Fibroblast of skin of scalp (primary cell): ENCODE results near the gene RNU1-1. TPM values are rescaled to one million over a fixed set of nuclear protein-coding genes. Genes with fewer than 3 reads are reported as not detected.
A peak's percentile ranks its signal among the peaks of the same experiment; 100 is the strongest.
"Not testable (repeated sequence)": the region's sequence is repeated elsewhere in the genome, so short reads cannot be mapped to it uniquely, and the experiment has no call there.

ENCODE experiments used
- DNase-seq: peaks from one replicate; pipeline ENCODE4 v3.0.0-alpha.2; 2013
- polyA plus RNA-seq, 2 experiments: library from polyadenylated mRNA; unstranded; fragments of 120-200 nt; gene quantifications; one replicate each; pipeline ENCODE4 v1.2.1, GENCODE V29; 2013; ENCODE audit not compliant: insufficient read length in 2 of 2

Gene RNU1-1
- not detected for polyA plus RNA-seq (2013, experiment 1 of 2; ENCODE audit: insufficient read length)
- not detected for polyA plus RNA-seq (2013, experiment 2 of 2; ENCODE audit: insufficient read length)

- peak; percentile 76 for DNase-seq
Measured at GRCh38 chr1:16514107-16515055, at the start of gene RNU1-1. Gene RNU1-1 (minus strand): TSS chr1:16514285.

DNA sequence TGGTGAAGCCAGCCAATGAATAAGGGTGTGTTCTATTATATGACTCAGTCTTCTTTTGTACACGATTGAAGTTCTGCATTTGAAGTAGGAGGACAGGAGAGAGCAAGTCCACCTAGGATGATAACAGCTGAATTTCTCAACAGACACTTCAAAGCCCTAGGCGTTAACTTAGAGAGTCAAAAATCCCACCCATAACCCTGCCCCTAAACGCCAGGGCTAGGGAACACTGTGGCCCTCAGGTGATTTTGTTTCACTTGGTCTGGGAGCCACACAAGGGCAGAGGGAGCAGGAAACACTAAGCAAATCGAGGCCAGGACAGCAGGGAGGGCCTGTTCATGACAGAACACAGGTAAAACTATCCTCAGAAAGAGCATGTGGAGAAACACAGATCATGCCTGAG lies 47.0 kb upstream of the RNU1-1 start:
- DNase-seq: not testable (repeated sequence)

DNA sequence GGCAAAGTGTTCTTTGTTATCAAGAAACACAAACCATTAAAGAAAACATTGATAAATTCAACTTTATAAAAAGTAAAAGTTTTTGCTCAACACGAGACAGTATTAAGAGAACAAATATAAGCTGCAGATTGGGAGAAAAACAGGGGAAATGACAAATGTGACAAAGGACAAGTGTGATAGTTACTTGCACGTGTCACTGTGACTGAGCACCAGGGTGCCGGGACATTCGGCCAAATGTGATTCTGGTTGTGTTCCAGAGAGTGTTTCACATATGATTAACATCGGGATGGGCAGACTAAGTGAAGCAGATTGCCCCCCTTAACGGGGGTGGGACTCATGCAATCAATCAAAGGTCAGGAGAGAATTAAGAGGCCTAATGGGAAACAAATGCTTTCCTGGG lies 46.4 kb upstream of the RNU1-1 start:
- not testable (repeated sequence) for DNase-seq

GRCh38 chr1:16559688-16560087 lies 45.6 kb upstream of the RNU1-1 start:
- not testable (repeated sequence) for DNase-seq

DNA sequence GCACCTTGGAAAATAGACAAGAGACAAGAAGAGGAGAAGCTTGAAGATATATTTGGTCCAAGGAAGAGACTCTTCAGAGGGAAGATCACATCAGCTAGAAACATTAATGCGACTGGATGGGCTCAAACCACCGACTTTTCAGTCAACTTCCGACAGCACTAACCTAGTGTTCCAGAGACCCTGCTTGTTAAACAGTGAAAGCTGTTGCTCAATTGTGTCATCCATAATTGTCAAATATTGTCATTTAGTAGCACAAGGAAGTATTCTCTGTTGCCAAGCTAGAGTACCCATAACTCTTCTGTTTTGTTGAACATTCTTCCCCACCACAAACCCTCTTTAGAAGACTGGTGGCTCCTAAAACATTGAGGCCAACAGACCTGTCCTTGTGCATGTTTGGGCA lies 42.9 kb upstream of the RNU1-1 start:
- DNase-seq: not testable (repeated sequence)

DNA sequence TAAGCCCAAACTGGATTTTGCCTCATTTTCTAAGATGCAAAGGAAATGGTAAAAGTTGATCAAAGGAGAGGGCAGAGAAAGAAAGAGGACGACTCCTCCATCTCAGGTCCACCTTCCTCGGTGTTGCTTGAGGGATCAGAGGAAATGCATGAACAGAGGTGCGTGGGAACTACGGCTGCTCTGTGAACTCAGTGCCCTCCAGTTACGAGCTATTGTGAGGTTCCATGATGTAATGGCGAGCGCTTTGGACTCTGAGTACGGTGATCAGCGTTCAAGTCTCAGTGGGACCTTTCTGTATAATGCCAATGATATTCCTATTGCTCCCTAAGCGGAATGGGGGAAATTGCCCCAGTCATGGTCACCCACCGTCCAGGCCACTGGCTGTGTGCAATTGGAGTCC lies 39.2 kb upstream of the RNU1-1 start:
- DNase-seq: not testable (repeated sequence)

DNA sequence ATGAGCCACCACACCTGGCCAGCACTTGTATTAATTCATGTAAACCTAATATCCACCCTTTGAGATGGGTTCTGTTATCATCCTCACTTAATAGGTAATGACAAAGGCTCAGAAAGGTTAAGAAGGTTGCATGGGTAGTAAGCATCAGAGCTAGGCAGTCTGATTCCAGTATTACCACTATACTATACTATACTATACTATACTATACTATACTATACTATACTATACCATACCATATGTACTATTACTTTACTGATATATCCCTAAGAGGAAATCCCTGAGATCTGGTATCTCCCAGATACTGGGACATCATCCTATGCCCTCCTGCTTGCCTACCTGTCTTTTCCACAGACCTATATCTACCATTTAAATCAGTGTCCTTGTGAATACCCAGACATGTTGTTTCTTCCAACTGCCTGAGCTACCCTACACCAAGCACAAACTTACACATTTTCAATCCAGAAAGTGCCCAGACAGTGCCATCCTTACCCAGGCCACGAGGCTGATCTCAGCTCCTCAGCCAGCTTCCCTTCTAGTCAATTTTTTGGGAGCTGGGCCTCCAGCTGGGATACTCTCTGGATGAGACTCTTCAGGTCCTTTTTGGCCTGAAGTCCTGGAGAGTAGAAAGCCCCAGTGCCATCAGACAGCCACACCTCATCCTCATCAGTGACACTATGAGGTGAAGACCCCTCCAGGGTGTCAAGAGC lies 36.3 kb upstream of the RNU1-1 start:
- not testable (repeated sequence) for DNase-seq

GRCh38 chr1:16549545-16549944 lies 35.5 kb upstream of the RNU1-1 start:
- not testable (repeated sequence) for DNase-seq

GRCh38 chr1:16547502-16548241 lies 33.6 kb upstream of the RNU1-1 start:
- DNase-seq: not testable (repeated sequence)

DNA sequence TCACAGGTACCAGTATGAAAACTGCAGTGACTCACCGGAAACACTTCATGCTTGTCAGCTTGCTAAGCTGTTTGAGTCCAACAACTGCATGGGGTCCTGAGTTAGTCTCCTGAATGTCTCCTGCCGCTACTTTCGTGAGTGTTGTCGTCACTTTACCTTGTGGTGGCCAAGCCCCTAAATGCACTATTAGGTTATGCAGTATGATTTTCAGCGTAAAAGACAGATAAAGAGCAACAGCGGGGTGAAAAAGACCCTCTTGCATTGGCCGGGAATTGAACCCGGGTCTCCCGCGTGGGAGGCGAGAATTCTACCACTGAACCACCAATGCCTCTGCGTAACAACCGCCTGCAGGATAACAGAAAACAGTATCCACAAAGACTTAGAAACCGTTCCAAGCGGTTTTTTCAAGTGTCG lies 31.6 kb upstream of the RNU1-1 start:
- peak; percentile 22 for DNase-seq

DNA sequence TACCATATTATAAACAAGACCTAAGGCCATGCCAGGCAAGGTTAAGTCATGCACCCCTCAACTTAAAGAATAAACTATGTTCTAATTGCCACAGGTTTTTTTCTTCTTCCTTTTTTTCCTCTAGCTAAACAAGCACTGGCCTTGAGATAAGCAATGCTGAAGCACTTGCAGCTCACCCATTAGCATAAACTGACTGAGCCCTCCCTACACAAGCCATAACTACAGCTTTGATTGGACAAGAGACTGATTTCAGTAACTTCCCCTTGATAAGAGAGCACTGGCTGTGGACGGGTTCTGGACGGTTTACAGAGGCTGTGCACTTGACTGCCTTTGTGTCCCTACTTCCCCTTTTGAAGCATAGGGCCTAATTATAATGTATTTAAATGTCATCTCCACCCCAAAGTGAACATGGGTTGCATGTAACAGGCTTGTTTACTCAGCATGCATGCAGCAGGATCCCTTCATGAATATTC lies 26.4 kb upstream of the RNU1-1 start:
- not testable (repeated sequence) for DNase-seq

DNA sequence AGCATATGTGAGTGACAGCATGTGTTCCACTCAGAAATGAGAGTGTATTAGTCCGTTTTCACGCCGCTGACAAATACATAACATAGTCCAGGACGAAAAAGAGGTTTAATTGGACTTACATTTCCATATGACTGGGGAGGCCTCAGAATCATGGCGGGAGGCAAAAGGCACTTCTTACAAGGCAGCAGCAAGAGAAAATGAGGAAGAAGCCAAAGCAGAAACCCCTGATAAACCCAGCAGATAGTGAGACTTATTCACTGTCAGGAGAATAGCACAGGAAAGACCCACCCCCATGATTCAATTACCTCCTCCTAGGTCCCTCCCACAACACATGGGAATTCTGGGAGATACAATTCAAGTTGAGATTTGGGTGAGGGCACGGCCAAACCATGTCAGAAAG lies 23.4 kb upstream of the RNU1-1 start:
- not testable (repeated sequence) for DNase-seq

GRCh38 chr1:16536796-16537195 lies 22.7 kb upstream of the RNU1-1 start:
- DNase-seq: not testable (repeated sequence)

DNA sequence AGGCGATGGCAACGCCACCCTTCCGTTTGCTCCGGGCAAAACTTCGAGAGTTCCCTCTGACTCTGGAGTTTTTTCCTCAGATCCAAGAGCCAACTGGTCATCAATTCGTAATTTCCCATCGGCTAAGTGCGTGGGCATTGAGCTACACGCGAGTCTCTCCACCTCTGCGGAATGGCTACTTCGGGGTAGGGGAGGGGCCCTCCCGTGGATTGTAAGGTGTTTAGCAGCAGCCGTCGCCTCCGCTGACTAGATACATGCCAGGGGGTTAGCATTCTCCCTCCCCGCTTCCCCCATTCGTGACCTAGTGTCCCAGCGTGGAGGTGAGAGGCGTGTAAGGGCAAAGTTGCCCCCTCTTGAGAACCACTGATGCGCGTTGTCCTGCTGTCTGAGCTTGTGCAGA lies 21.8 kb upstream of the RNU1-1 start:
- not testable (repeated sequence) for DNase-seq

GRCh38 chr1:16535487-16535886 lies 21.4 kb upstream of the RNU1-1 start:
- not testable (repeated sequence) for DNase-seq

GRCh38 chr1:16534829-16535456 lies 20.9 kb upstream of the RNU1-1 start:
- DNase-seq: peak; percentile 81

DNA sequence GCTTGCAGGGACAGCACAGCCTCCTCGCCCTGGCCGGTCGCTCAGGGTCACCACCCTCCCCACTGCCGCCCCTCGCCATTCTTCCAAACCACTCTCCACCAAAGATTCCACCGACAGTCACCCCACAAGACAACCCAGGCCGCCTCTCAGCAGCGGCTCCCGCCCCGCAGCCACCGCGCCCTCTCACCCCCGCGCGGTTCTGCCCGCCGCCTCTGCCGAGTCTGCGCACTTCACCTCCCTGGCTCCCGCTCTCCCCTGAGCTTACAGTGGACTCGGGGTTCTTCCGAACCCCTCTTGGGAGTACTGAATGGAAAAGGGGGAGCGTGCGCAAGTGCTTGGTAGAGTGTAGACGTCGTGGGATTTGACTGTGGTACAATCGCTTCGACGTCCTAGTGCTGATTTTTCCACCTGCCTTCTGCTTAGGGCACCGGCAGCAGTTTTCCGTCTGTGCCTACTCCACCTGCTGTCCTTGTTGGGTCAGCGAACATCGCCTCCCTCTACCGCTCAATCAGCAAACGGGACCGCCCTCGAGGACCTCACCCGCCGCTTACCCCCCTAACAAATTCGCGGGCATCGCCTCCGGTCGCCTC lies 20.2 kb upstream of the RNU1-1 start:
- DNase-seq: not testable (repeated sequence)

GRCh38 chr1:16532235-16532991 lies 18.3 kb upstream of the RNU1-1 start:
- DNase-seq: not testable (repeated sequence)

- not testable (repeated sequence) for DNase-seq
Measured at GRCh38 chr1:16528338-16528737, 14.3 kb upstream of the RNU1-1 start.

DNA sequence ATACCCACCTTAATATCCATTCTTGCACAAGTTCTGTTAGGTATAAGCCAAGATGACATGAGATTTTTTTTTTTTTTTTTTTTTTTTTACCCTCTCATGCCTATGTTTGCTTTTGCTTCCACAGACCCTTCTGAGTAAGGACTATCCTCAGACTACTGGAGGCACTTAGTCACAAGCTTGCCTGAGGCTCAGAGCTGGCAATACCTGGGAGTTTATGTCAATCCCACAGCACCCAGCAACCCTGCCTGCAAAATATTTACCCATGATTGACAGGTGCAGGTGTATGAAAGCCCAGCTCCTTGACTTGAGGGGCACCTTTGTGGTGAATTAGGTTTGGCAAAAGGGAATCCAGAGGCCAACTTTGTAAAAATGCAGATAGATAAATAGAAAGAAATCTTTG lies 11.7 kb upstream of the RNU1-1 start:
- not testable (repeated sequence) for DNase-seq

DNA sequence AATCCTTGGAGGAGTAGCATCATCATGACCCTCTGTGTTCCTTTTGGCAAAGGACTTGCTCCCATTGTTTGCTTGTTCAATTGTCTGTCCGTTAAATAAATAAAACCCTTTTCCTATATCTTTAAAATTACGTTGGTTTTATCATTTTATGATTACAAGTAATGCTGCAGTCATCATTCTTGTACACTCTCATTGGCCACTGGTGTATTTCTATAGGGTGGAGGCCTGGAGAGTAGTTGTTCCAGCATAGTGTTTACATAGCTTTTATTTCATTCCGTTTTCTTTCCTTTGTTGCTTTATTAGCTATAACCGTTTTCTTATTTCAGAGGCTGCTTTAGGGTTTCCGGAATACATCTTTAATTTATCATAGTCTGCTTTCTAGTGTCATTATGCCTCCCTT lies 7.6 kb upstream of the RNU1-1 start:
- DNase-seq: not testable (repeated sequence)
